Activated CD4-positive, alpha-beta T cell treated with anti-CD3 and anti-CD28 coated beads, Interleukin-10, Interleukin-2, amounts not matched to agents 100 ng/mL and 50 ng/mL, durations not matched to agents 16 hours and 8 hours (primary cell): ENCODE measurements around the gene IL1RL1.
A peak's percentile ranks its signal among the peaks of the same experiment; 100 is the strongest.

Experiments used
- DNase-seq: peaks from one replicate; pipeline ENCODE4 v3.0.0-alpha.2; 2020

IL1RL1 gene

DNA sequence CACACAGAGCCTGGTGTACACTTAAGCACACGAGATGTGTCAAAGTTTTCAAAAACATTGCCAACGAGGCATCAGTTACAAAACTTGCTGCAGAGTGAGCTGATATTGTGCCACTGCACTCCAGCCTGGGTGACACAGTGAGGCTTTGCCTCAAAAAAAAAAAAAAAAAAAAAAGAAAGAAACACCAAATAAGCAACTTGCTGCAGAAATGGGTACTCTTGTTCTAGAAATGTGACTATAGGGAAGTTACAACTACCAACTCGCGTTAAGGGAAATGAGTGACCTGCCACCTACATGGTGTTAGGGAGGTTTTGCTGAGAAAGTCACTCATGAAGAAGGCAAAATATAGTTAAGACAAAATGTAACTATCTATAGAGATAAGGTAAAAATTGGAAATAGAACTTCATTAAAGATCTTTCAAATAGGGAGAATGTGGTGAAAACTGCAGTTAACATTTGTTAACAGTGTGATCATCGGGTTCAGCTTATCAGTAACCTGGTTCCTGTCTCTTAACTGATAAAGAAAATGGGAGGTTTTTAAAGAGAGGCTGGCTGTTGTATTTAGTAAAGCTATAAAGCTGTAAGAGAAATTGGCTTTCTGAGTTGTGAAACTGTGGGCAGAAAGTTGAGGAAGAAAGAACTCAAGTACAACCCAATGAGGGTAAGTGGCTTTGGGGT lies at the start of gene IL1RL1:
Gene IL1RL1 (plus strand): TSS at position 600 of the 677 bp plus-strand sequence. CDS start 26,702 bp downstream, outside the sequence.
- DNase-seq, result no peak

DNA sequence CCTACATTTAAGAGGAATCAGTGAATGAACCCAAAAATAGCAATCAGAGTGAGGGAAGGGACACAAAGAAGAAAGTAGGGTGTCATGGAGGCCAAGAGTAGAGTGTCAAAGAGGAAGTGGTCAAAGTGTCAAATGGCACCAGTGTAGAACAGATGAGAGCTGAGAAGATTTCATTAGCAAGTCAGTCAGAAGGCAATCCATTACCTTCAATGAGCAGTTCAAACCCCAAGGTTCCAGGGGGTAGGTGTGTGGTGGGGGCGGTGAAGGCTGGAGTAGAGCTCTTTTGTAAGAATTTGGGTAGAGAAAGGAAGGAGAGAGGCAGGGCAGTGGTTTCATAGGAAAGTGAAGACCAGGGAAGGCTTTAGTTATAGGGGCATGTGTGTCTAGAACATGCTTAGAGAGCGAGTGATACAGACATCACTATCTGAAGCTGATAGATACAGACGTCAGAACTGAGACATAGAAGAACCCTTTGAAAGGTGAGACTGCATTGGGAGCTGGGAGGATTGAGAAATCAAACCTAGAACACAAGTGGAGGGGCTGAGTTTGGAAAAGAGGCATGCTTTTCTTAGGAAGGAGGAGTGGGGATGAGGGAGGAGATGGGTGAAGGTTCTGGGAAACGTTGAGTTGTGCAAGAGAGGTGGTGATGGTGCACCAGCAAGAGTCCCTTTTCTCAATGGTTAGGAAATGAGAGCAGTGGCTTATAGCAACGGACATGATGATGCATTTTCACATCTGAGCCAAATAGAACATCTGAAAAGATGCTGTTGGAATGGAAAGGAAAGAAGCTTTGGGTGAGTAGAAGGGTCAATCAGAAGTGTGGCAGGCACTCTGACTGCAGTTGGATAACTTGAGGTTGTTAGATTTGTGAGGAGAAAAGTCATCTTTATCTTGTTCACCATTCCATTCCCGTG lies 48.9 kb upstream of the IL1RL1 start:
- peak; percentile 34 for DNase-seq

DNA sequence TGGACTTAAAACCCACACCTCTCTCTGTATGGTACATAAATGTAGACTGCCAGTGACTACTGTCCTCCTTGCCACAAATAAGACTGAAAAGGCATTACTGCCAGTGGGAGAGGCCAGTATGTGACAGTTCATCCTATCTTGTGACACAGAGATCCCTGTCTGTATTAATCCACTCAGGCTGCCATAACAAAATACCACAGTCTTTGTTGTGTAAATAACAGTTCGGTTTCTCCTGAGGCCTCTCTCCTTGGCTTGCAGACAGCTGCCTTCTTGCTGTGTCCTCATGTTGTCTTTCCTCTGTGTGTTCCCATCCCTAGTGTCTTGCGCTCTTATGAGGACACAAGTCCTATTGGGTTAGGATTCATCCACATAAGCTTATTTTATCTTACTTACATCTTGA lies 46.4 kb upstream of the IL1RL1 start:
- no peak for DNase-seq

DNA sequence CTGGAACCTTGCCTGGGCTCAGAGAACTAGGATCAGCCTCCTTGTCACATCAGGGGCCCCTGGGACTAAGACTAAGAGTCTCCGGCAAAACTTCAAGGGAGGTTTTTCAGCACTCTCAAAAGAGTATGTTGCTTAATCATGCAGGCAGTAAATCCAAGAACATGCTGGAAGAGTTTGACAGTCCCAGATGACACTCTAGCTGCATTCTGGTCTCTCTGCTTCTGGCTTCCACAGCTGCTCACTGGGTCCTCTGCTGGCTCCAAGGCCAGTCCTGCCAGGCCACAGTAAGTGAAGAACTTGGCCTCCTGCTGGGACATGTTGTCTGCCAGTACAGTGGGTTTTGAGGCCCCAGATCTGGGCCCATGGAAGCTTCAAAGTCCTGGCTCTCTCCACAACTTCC lies 45.2 kb upstream of the IL1RL1 start:
- no peak for DNase-seq

DNA sequence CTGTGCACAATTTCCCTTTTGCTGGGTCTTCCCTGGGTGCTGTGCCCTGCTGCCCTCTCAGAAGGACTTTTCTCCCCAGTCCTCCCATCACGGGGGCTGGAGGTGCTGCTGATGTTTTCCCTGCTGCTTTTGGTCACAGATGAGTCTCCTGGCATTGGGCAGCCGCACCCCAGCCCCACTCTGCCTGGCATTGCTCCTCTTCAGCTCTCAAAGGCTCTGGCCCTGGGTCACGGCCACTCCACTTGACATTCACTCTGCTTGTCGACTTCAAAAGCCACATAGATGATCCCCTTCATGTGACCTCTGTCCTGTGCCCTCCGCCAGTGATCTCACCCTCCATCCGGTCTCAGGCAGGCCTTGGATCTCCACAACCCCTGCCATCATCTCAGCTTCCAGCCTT lies 43.6 kb upstream of the IL1RL1 start:
- DNase-seq, result no peak

DNA sequence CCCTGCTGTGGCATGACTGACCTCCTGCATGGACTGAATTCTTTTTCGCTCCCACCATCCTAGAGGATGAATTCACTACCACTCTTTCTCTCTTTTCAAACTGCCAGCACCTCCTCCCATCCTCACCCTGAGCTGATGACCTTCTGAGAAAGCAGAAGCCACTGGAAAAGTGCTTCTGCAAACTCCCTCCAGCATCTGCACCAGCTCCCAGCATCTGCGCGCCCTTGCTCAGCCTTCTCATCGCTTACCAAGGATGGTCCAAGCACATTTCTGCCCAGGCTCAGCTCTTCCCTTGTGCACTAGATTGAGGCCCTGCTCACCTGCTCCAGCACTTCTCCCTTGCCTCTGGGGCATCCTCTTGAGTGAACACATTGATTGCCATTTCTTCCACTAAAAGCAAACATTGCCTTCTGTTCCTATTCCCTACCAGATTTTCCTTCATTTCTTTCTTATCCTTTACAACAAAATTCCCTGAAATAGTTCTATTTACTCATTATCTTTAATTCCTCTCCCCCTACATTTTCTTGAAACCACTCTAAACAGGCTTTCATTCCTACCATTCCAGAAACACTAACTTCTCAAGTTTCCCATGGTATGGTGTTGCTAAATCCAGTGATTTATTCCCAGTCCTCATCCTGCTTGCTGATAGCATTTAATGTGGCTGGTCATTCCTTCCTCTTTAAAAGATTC lies 42.7 kb upstream of the IL1RL1 start:
- no peak for DNase-seq

DNA sequence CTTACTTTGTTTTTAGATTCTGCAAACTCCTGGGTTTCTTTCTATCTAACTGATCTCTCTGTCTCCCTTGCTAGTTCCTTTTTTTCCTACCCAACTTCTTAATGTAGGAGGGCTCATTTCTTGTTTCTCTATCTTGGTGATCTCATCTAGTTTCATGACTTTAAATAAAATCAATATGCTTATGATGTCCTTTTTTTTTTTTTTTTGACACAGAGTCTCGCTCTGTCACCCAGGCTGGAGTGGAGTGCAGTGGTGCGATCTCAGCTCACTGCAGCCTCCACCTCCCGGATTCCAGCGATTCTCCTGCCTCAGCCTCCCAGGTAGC lies 42.2 kb upstream of the IL1RL1 start:
- no peak for DNase-seq

DNA sequence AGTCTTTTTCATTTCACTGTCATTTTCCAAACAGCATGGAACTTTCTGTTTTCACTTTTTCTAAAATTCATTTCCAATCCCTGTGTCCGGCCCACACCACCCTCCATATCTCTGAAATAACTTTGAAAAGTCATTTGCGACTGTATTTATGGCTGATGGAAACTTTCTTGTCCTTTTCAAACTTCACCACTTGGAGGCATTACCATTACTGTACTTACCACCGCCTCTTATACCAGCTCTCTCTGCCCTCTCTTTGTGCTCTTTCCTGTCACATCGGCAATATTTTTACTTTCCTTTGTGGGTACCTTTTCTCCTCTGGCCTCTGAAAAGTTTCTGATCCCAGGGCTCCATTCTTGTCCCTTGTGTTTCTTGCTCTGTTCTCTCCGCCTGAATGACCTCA lies 39.5 kb upstream of the IL1RL1 start:
- peak; percentile 44 for DNase-seq

DNA sequence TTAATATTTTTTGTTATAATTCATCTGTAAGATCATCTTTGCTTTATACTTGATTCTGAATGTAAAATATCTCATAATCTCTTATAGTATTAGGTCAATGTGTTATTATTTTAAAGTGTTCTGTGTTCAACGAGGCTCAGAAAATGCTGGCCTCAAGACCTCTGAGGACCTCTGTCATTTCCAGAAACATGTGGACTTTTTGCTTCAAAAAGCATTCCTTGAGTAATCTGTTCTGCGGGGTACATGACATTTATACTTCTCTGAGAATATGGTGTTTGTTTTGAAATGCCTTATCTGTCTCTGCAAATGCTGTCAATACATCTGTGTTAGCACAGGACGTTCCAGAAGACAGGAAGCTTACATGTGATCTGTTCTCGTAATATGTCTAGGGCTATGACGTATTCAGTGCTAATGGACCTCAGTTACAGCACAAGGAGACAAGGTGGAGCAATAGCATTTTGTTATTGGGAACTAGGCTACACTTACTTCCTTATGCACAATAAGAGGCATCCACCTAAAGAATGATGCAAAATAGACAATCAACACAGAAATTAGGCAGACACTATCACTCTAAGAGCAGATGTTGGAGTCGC lies 37.6 kb upstream of the IL1RL1 start:
- no peak for DNase-seq

DNA sequence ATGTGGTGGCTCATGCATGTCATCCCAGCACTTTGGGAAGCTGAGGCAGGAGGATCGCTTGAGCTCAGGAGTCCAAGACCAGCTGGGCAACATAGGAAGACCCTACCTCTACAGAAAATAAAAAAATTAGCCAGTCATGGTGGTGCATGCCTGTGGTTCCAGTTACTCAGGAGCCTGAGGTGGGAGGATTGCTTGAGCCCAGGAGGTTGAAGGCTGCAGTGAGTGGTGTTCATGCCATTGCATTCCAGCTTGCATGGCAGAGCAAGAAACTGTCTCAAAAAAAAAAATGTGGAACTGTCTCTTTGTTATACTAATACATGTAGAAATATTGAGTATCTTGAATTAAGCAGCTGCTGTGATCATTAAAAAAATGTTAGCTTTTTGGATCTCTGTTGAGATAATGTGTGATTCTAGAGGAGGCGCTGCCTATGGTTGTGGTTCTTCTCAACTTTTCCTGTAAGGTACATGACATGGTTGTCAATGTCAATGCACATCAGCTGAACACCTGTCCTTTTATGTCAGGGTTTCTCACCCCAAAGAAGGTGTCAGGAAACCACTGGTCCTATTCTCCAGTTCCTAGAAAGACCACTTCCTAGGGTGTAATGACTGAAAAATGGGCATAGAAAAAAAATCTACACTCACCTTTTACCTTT lies 34.7 kb upstream of the IL1RL1 start:
- peak; percentile 48 for DNase-seq

DNA sequence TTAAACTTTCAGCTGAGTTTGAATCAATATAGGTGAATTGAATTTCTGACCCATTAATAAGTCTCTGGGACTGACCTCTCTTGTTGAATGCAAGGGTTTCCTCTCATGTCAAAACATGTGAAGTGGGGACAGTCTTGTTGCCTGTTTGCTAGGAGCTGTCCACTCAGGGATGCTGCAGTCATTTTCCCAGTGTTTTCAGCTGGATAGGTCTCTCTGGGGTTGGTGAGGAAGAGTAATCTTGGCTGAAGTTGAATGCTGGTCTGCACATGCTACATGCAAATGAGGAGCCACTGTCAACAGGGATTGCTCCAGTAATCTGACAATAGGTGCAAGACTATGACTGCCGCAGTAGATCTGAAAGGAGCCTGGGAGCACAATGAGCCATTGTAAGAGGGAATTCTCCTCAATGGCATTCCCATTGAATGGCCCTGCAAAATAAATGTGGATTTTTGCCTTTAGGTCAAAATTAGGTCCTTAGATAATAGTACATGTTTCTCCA lies 34.1 kb upstream of the IL1RL1 start:
- DNase-seq, result no peak

DNA sequence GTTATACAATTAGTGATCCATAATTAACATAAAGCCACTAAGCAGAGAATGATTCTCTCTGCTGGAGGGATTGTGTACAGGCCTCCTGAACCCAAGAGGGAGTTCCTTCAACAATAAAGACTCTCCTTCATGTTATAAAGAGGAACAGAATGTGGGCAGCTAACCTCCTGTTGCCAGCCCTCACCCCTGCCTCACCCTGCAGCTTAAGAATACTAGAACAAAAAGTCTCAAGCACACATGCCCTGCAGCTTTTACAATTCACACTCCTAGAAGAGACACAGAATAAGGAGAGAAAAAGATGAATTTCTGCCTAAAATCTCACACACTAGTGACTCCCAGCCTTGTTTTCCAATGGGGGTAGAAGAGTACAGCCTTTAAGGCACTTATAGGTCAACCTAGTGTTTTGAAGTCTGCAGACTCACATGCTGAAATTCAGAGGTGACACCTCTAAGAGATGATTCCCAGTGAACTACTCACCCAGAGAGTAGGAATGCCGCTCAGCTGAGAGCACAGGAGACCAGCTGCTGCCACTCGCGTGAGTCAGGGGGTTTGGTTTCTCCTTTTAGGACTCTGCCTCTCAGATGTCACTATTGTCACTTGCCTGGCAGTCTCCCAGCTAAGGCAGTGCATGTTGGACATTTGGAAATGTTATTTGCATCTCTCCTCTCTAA lies 32.5 kb upstream of the IL1RL1 start:
- no peak for DNase-seq

DNA sequence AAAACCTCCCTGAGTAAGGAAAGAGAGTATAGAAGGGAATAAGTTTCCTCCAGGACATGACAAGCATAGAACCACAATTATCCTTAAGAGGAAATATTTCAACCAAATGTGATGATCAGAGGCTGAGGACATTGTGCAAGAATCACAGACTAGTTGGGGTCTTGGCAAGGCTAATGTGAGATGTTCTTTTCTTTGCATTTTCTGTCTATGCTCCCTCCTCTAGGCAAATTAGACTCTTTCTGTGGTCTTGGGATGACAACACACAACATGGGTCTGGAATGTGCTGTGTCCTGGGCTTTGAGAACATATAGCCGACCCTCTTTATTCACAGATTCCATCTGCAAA lies 32.0 kb upstream of the IL1RL1 start:
- no peak for DNase-seq

DNA sequence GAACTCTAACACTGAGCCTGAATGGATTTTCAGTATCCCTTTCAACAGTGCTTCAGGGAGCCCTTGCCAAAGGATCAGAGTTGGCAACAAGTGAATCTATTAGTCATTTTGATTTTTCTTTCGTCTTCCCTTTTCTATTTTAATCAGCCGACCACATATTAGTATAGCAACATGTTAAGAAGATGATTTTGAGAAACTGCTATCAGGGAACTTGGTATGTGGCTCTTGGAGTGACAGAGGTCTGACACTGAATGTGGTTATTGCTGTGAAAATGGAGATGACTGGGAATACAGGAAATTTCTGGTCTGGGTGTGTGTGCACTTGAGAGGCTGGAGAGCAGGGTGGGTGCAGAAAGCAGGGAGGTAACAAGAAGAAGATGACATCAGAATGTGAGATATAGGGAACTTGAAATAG lies 28.7 kb upstream of the IL1RL1 start:
- peak; percentile 61 for DNase-seq

DNA sequence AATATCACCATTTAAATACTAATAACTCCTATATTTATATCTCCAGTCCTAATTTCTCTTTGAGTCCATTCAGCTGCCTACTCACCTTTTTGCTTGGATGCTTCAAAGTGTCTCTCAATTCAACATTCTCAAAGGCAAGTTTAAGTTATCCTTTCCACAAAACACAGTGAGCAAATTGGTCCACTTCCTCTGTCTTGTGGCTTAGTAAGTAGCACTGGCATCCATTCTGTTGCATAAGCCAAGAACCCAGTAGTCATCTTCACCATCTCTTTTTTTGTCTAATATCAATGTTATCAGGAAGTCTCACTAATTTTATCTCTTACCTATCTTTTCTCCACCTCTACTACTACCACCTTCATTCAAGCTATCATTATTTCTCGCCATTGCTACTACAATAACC lies 27.4 kb upstream of the IL1RL1 start:
- no peak for DNase-seq

DNA sequence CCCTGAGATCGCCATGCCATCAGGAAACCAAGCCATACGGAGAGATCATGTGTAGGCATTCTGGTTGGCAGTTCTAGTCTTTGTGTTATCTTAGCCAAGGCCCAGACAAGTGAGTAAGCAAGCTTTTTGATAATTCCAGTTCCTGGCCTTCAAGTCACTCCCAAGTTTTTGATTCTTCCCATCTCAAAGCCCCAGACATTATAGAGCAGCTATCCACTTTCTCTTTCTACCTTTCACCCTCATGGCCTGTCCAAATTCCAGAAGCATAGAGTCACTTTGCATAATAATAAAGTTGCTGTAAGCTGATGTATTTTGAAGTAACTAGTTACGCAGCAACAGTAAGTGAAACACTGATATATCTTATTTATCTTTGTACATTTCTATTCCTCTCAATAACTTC lies 26.8 kb upstream of the IL1RL1 start:
- no peak for DNase-seq

DNA sequence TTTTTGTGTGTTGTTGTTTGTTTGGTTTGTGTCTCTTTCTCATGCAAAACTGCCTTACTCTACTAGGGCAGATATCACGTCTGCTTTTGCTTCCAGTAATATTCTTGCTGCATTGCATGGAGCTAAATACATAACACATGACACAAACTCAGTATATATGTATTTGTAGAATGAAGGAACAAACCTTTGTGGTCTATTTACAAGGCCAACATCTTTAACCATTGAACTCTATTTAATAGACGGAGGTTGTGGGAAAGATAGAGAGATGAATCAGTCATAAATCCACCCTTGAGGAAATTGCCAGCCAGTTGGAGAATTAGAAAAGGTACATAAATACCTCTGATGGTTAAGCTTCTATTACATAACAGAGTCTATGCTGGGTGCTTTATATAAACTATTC lies 26.0 kb upstream of the IL1RL1 start:
- no peak for DNase-seq

DNA sequence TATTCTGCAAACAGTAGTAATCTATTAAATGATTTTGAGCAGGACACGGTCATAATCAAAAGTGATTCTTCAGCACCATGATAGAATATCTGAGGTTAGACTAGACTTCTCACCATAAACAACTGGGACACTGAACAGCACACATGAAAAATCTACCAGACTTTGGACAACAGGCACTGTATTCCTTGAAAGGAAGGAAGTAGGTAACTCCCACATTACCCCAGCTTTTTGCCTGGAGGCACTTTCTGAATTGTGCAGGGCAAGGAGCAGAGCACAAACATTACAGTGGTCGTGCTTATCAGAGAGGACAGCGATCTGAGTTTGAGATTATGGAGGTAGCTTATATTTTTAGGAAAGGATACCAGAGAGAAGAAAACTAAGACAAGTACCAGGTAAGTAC lies 25.3 kb upstream of the IL1RL1 start:
- DNase-seq, result no peak

DNA sequence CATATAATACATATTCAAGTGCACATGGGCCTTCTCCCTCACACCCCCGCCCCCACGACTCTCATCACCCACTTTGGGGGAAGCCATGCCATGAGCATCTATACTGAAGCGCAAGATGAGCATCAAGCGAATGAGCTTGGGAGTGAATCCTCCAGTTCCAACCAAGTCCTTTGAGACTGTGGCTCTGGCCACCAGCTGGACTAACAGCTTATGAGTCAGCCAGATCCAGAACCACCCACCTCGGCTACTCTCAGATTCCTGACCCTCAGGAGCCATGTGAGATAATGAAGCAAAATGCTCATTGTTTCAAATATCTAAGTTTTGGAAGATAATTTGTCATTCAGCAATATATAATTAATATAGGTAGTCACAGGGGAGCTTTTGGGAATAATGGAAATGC lies 22.2 kb upstream of the IL1RL1 start:
- DNase-seq, result no peak

DNA sequence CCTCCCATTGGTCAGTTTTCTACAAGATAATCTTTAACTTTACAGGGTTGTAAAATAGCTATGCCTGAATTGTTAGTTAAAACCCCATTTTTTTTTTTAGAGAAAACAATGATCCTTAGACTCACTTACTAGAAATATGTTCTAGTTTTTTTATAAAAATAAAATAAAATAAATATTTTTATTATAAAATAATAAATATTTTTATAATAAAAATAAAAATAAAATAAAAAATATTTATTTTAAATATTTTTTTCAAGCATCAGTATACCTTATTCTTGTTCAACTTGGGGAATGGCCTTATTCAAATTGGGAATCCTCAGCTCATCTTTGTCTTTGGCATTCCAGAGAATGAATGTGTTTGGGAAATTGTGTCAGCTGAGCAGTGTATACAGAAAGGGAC lies 20.8 kb upstream of the IL1RL1 start:
- no peak for DNase-seq

DNA sequence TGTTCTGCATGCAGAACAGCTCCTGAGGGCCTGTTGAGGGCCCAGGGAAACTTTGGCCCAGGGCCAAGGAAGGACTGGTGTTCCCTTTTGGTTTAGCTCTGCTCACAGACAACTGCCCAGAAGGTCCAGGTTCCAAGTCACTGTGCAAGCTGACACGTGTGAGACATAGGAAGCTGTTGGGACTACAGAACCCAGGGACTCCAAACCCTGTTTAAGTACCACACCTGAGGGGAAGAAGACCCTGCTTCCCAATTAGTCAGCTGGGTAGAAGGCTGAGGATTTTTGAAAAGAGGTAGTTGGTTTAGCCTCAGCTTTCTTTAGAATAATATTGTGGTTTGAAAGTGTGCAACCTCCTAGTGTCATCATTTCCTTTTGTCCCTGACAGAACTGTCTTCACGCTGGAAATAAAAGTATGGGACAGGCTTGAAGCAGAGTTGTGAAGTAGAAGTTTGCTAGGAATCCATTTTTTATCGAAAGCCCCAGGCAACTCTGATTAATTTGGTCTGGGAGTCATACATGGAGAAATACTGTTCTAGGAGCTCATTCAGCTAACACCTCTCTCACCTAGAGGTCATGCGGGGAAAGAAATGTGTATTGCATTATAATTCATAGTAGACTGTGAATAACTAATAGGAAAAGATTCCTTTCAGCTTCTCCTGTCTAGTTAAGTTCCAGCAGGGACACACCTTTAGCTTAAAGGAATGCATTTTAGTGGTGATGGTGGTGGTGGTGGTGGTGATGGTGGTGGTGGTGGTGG lies 19.9 kb upstream of the IL1RL1 start:
- DNase-seq, result no peak
